ENCODE results near the gene HSPA1A. TPM values are rescaled to one million over a fixed set of nuclear protein-coding genes. Genes with fewer than 3 reads are reported as not detected.
A peak's percentile ranks its signal among the peaks of the same experiment; 100 is the strongest.

Gene HSPA1A
- total and polyA plus RNA-seq, 9 of the 15 experiments (the other 6 are each of a cell fraction or from before 2014, with no cell fraction given), result 2.2 to 273 (median 107) TPM

DNA sequence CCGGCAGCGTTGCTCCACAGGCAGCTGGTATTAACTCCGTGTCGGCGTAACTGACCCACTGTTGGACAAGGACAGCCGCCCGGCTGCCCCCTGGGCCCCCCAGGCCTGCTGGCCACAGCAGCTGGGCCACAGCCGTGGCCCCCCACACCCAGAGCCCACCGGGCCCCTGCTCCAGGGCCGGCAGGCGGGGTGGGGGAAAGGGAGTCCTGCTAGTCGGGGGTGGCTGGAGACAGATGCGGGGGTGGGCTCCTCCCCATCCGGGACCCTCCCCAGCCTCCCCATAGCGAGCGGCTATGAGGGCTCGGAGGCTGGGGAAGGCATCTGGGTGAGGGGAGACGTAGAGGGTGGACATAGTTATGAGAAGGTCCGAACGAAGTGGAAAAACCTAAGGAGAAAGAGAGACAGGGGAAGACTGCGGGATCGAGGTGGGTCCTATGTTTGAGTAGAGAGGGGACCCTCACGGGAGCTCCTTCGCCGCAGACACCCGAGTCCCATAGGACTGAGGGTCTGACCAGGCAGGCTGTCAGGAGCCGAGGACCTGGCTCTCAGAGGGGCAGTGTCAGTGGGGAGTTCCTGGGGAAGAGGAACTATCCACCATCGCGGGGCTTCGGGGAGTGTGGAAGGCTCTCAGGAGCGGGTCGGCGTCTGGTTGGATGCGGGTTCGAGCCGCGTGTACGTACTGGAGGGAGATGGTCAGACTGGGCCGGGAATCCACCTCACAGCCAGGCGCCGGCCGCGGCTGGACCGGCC lies 20.3 kb upstream of the HSPA1A start (continued):
- TF ChIP-seq, protein P1, sequence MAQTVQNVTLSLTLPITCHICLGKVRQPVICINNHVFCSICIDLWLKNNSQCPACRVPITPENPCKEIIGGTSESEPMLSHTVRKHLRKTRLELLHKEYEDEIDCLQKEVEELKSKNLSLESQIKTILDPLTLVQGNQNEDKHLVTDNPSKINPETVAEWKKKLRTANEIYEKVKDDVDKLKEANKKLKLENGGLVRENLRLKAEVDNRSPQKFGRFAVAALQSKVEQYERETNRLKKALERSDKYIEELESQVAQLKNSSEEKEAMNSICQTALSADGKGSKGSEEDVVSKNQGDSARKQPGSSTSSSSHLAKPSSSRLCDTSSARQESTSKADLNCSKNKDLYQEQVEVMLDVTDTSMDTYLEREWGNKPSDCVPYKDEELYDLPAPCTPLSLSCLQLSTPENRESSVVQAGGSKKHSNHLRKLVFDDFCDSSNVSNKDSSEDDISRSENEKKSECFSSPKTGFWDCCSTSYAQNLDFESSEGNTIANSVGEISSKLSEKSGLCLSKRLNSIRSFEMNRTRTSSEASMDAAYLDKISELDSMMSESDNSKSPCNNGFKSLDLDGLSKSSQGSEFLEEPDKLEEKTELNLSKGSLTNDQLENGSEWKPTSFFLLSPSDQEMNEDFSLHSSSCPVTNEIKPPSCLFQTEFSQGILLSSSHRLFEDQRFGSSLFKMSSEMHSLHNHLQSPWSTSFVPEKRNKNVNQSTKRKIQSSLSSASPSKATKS (CRISPR knock-in tag; IDR thresholded peaks at IDR 0.05), result no peak
- TF ChIP-seq RFX1 (IDR thresholded peaks at IDR 0.05), result no peak
- TF ChIP-seq, protein P2, sequence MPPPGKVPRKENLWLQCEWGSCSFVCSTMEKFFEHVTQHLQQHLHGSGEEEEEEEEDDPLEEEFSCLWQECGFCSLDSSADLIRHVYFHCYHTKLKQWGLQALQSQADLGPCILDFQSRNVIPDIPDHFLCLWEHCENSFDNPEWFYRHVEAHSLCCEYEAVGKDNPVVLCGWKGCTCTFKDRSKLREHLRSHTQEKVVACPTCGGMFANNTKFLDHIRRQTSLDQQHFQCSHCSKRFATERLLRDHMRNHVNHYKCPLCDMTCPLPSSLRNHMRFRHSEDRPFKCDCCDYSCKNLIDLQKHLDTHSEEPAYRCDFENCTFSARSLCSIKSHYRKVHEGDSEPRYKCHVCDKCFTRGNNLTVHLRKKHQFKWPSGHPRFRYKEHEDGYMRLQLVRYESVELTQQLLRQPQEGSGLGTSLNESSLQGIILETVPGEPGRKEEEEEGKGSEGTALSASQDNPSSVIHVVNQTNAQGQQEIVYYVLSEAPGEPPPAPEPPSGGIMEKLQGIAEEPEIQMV (tag; conservative IDR thresholded peaks at IDR 0.05; ENCODE audit: low read depth), result no peak
- TF ChIP-seq MCM7 (IDR thresholded peaks at IDR 0.05), result no peak
- TF ChIP-seq MAFG (tag; conservative IDR thresholded peaks at IDR 0.05), result no peak
- TF ChIP-seq BDP1 (IDR thresholded peaks at IDR 0.05; ENCODE audit: insufficient read depth, insufficient read length), result no peak
- TF ChIP-seq SREBF1 (IDR thresholded peaks at IDR 0.05; ENCODE audit: borderline replicate concordance, low read depth, low read length), result no peak
- no peak for TF ChIP-seq EZH2 (IDR thresholded peaks at IDR 0.05; ENCODE audit: borderline replicate concordance, low read depth, low read length)
- no peak for TF ChIP-seq EHMT2 (IDR thresholded peaks at IDR 0.05)
- TF ChIP-seq, protein P3, sequence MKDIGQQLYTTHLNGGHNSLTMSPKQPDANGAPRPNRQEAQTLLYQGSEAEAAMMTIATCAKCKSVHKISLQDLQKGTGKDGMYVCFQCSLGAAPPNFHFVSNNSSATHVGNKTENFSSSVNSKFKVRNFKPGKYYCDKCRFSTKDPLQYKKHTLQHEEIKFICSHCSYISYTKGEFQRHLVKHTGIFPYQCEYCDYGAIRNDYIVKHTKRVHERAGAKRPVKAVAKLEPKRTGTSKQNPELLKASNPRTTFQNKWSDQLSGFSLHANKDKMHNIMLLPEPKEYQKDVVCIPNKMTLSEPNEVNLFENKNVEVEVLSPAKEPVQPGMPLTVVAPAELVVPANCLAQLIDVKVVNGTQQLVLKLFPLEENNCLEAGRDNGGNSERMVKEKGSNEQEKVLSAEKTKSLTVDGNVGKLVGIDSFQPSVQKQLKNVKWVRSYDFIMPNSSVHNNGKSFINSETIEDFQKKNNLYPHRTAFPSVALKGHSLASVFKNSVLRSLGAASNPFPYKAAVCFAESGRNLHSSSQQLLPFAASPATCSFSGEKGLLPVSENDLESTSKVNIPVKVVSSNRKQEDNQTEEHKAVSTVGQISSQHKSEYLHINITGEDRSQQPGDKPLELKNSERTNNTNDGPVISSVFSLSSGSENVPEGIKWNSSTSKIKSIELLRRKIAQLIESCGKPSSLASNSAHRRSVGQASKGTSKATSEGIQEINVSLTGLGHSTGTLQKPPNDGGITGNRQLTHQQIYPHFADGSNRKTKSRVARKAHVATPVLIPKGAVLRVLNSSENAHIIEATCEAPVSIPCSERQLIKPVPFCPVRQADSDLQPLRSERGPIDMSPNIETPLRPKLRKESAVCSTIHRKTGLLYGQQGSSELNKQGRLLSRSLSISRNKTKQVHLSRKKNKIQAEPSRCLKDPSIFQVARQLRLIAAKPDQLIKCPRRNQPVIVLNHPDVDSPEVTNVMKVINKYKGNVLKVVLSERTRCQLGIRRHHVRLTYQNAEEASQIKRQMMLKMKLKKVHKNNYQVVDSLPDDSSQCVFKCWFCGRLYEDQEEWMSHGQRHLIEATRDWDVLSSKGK (CRISPR knock-in tag; IDR thresholded peaks at IDR 0.05), result no peak
- TF ChIP-seq CHCHD3 (CRISPR knock-in tag; IDR thresholded peaks at IDR 0.05), result no peak
- no peak for TF ChIP-seq HNRNPL (IDR thresholded peaks at IDR 0.05; ENCODE audit: low read depth, low read length)
- peak; percentile 70; the same call in 1 of the 2 replicates for TF ChIP-seq ZBTB9 (CRISPR knock-in tag; IDR thresholded peaks at IDR 0.05)
- no peak; the same call in none of the 2 replicates for TF ChIP-seq CHD2 (IDR thresholded peaks at IDR 0.05; ENCODE audit: low read depth, low read length)
- TF ChIP-seq STAG1 (CRISPR knock-in tag; IDR thresholded peaks at IDR 0.05; ENCODE audit: borderline replicate concordance), result no peak
- no peak for TF ChIP-seq ZNF717 (CRISPR knock-in tag; IDR thresholded peaks at IDR 0.05)
- TF ChIP-seq ELF1 (tag; IDR thresholded peaks at IDR 0.05), result no peak
- TF ChIP-seq ZNF121 (CRISPR knock-in tag; conservative IDR thresholded peaks at IDR 0.05), result no peak
- TF ChIP-seq ZNF766 (CRISPR knock-in tag; conservative IDR thresholded peaks at IDR 0.05), result no peak
- no peak for TF ChIP-seq TRIM28 (IDR thresholded peaks at IDR 0.05)
- TF ChIP-seq HIVEP1 (CRISPR knock-in tag; IDR thresholded peaks at IDR 0.05), result no peak
- peak; percentile 60; the same call in 1 of the 2 replicates for TF ChIP-seq NCOA1 (IDR thresholded peaks at IDR 0.05; ENCODE audit: low read depth)
